ENCODE measurements around the gene C2CD4C.
"Not testable (repeated sequence)": the region's sequence is repeated elsewhere in the genome, so short reads cannot be mapped to it uniquely, and the experiment has no call there.

C2CD4C gene

DNA sequence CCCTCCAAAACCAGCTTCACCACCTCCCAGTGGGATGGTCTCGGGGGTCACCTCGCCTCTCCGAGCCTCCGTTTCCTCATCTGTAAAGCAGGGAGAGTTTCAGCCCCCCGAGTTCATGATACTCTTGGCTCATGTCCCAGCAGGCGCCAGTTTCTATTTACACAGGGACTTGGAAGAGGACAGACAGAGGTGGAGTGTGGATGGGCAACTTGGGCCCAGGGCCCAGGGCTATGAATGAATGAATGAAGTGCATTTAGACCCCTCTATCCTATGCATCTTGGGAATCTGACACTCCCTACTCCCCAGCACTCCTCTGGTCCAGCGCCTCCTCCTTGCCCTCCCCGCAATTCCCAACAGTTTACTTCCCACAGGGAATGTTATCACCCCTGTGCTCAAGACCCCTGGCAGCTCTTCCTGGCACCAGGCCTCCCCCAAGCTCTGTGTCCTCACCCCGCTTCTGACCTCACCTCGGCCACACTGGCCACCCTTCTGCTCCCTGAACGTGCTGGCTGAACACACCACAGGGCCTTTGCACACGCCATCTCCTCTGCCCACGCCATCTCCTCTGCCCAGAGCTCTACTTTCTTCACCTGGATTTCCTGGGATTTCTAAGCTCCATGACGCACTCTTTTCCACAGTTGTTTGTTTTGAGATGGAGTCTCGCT, 4.9 kb upstream of the C2CD4C start:
- DNase-seq = no peak

DNA sequence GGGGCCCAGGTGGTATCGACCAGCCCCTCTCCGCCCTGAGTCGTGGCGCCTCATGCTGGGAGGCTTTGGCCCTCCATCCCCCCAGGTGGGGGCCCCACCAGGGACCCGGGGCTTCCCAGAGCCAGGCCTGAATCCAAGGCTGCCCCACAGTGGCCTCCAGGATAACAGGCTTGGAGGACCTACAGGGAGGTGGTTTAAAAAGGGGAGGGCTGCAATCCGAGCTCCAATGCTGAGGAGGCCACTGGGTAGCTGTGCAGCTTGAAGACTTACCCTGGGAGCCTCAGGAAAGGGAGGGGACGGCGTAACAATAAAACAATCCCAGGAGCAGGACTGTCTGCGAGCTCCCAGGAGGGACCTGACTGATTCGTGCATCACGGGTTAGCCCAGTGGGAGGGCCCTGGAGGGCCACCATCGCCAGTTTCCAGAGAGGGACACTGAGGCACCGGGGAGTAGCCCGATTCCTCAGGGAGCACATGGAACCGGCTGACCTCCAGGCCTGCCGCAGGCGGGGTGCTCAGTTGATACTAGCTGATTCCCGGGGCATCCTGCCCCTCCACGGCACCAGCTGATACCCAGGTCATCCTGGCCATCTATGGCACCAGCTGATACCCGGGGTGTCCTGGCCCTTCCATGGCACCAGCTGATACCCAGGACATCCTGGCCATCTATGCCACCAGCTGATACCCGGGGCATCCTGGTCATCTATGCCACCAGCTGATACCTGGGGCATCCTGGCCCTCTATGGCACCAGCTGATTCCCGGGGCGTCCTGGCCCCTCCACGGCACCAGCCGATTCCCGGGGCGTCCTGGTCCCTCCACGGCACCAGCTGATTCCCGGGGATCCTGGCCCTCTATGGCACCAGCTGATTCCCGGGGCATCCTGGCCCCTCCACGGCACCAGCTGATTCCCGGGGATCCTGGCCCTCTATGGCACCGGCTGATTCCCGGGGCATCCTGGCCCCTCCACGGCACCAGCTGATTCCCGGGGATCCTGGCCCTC, 3.7 kb upstream of the C2CD4C start:
- no peak for DNase-seq

- DNase-seq = no peak
These were observed 2.9 kb upstream of the C2CD4C start for GRCh38 chr19:411723-412355.

DNA sequence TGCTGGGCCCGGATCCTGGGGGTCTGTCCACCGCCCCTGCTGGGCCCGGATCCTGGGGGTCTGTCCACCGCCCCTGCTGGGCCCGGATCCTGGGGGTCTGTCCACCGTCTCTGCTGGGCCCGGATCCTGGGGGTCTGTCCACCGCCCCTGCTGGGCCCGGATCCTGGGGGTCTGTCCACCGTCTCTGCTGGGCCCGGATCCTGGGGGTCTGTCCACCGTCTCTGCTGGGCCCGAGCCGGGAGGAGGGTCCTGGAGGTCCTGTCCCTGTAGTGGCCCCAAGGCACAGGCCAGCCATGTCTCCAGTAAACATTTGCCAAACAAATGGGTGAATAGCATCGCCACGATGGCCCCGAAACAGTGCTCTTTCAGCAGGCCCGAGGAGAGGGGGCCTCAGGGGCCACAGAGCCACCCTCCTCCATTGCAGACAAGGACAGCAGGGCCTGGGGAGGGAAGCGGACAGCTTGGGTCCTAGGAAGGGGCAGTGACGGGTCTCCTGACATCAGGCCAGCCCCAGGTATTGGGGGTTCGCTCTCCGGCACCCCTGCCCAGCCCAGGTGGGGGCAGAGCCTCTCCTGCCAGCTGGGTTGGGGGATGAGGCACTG, 2.3 kb upstream of the C2CD4C start:
- not testable (repeated sequence) for DNase-seq

GRCh38 chr19:410243-410781, 1.4 kb upstream of the C2CD4C start:
- DNase-seq = no peak

- DNase-seq = no peak
These were observed 732 bp upstream of the C2CD4C start for GRCh38 chr19:409516-410242.

DNA sequence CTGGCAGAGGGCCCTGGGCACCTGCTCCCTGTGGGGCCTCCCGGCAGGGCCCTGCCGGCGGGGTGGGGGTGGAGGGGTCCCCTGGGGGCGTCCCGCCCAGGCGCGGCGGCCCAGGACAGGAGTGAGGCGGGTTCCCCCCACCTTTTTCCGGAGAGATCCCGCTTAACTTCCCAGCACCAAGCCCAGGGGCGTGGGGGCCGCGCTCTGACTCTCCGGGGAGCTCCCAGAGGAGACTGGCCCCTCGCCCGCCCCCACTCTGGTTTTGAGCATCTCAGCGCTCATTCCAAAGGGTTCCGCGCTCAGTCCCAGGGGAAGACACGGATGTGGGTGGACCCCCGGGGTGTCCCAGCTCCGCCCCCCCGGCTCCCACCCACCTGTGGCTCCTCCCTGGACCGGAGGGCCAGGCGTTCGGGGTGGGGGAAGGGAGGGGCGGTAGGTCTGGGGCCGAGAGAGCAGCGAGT, 476 bp downstream of the C2CD4C start:
- peak; percentile 21 for DNase-seq

DNA sequence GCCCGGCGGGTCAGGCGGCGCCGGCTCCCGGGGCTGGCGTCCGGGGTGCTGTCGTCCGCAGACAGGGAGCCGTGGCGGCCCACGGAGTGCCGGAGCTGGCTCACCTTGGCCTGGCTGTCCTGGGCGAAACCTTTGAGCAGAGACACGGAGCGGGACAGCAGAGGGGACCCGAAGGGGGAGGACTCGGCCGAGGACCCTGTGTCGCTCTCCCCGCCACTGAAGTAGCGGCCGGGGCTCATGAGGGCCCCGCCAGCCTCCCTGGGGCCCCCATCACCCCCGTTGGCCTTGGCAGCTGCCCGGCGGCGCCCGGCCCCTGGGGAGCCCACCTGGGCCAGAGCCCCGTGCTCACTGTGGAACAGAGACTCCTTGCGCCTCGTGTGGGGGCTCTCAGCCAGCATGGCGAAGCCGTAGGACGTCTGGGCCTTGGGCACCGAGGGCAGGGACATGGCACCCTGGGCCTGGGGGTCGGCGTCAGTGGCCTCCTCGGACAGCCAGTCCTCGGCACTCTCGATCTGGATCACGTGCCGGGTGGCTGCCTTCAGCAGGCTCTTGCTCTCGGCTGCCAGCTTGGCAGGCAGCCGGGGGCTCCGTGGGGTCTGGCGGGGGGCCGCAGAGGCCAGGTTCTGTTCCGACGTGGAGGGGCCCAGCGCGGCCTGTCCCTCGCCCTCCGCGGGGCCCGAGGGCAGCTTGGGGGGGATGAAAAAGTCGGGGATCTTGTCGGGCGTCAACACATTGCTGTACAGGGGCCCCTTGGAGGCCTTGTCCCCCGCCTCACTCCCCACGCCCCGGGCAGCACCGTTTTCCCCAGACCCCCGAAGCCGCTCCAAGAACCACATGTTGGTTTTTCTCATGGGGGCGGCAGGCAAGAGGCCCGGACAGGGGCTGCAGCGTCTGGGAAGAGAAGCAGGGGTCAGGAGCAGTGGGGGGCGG, 1.2 kb downstream of the C2CD4C start:
- DNase-seq = no peak

- DNase-seq = no peak
These were observed 1.9 kb downstream of the C2CD4C start for GRCh38 chr19:406971-407510.

GRCh38 chr19:406135-406781, 2.7 kb downstream of the C2CD4C start:
- no peak for DNase-seq

DNA sequence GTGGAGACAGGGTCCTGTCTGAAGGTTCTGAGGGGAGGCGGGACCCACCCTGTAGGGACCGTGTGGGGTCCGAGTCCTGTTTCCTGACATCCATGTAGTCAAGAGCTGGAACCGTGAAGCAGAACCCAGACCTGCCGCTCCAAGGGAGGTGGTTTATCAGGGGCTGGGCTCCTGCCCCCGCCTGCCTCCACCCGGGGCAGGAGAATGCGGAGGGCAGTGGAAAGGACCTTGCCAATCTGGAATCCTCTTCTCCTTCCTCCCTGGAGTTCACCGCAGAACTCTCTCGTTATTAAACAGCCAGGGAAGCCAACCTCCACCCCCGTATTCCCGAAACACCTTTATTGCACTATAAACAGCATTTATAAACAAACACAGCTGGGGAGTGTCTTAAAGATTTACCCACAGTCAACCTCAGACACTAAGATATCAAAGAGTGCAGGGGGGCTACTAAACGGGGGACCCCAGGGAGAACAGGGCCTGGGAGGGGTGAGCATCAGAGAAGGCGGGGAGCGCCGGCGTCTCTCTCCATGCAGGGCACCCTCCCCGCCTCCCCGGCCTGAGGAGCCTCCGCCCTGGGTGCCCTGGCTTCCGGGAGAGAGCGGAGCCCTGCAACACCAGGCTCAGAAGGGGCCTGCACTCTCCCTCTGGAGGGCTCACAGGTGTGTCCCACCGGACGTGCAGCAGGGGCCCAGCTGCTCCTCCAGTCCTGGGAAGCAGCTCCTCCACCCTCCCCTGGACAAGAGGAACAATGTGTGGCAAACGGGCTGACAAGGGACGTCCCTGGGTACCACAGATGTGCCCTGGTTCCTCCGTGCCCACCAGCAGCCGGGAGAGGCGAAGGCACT, 3.6 kb downstream of the C2CD4C start:
- no peak for DNase-seq

DNA sequence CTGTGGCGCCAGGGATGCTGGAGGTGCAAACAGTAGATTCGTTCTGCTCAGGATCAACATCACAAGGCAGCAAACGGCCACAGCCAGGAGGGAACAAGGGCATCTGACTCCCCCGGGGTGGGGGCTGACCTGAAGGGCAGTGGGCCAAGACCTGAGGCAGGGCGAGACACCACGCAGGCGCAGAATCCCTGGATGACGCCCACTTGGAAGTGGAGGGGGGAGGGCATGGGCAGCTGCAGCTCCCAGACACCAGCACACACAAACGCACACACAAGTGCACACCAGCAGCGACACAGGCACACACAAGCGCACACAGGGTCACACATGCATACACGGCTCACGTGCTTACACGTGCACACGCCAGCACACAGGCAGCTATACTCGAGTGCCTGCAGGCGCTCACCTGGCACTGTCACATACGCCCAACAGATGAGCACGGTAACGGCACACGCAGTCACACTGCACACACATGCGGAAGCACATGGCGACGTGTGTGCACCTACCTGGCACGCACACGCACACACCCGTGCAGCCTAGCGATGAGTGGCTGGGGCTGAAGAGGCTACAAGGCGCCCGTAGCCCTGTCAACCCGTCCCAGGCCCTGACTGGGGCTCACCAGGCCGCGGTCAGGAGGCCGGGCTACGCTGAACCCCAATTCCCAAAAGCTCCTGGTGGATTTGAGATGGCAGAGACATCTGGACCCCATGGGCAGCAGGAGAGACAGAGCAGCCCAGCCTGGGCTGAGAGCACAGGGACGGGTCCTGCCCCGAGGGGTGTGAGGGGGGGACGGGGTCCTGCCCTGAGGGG, 5.5 kb downstream of the C2CD4C start:
- DNase-seq = peak; percentile 65

DNA sequence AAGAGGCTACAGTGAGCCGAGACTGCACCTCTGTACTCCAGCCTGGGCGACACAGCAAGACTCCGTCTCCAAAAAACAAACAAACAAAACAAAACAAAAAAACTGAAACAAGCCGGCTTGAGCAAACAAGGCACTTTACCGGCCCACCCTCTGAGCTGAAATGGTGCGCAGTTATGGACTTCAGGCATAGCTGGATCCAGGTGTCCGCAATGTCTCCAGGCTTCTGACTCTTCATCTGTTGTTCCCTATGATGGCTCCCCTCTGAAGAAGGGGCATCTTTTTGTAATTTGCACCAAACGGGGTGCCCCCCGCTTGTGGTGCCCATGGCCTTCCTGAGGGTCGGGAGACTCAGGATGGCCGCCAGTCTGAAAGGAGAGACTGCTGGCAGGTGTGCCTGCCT, 6.2 kb downstream of the C2CD4C start:
- DNase-seq = no peak

- no peak for DNase-seq
These were observed 7.0 kb downstream of the C2CD4C start for GRCh38 chr19:401866-402511.

GRCh38 chr19:400976-401865, 7.7 kb downstream of the C2CD4C start:
- DNase-seq = no peak

DNA sequence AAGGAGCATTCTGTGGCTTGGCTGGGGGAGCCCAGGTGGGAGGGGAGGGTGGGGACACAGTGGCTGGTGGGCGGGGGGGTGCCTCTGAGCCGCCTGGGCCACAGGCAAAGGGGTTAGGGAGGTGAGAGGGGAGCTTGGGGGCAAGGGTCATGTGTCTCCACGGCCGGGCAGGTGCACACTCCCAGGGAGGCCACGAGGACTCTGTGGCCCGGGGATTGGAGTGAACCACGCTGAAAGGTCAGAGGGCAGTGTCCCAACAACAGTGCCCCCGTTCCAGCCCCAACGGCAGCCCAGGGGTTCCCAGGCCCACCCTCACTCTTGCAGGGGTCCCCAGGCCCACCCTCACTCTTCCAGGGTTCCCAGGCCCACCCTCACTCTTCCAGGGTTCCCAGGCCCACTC, 9.6 kb downstream of the C2CD4C start:
- DNase-seq = no peak

GRCh38 chr19:398719-399118, 10.2 kb downstream of the C2CD4C start:
- no peak for DNase-seq

Data from NCI-H1092 (cell line).